MM.1S (cell line): ENCODE measurements around the gene WDR17.

Experiments
- CTCF ChIP-seq: fragments of 300-600 bp; sonication (generic); IDR thresholded peaks from 2 replicates; pipeline ENCODE4 v1.5.1; 2016; ENCODE audit warnings: antibody characterized with exemption, low read length, mixed read lengths
- EZH2 ChIP-seq: fragments of 300-600 bp; sonication (generic); optimal IDR thresholded peaks from 2 replicates; pipeline ENCODE3; 2017; ENCODE audit warnings: low read depth, mild to moderate bottlenecking, antibody characterized with exemption, low read length, mixed read lengths
- EZH2phosphoT487 ChIP-seq: fragments of 300-600 bp; sonication (generic); IDR thresholded peaks from 2 replicates; pipeline ENCODE4 v1.6.1; 2018; ENCODE audit warnings: antibody characterized with exemption, low read length

- no peak for TF ChIP-seq CTCF
- TF ChIP-seq EZH2phosphoT487: no peak
- TF ChIP-seq EZH2: no peak
These were observed 120.4 kb downstream of the WDR17 start for GRCh38 chr4:176186067-176186466.
